Esophagus squamous epithelium (tissue), 5 donors: ENCODE data around the gene SCAMP1. TPM values are rescaled to one million over a fixed set of nuclear protein-coding genes. Genes with fewer than 3 reads are reported as not detected.

Experiments used
- DNase-seq: peaks from one replicate; lab custom pipeline; 2025; lab: John Stamatoyannopoulos, UW
- H3K27ac ChIP-seq, 4 donors: fragments of 200-600 bp; sonication (generic); one replicate each; pipeline ENCODE4 v1.5.1; 2016 to 2019; ENCODE audit warnings: mild to moderate bottlenecking in 1 of 4
- H3K27me3 ChIP-seq, 4 donors: fragments of 200-600 bp; sonication (generic); 1 replicate in 3 of 4; 2 replicates in 1 of 4; pipeline versions ENCODE4 v1.5.1 to v1.6.0; 2017 to 2021; ENCODE audit warnings: antibody characterized with exemption in 1 of 4
- H3K36me3 ChIP-seq, 3 donors: fragments of 200-600 bp; sonication (generic); one replicate each; pipeline ENCODE4 v1.5.1; 2016 to 2019
- H3K4me1 ChIP-seq, 3 donors: fragments of 200-600 bp; sonication (generic); one replicate each; pipeline ENCODE4 v1.5.1; 2017 to 2019
- H3K4me3 ChIP-seq, 4 donors: fragments of 200-600 bp; sonication (generic); 1 replicate in 3 of 4; 2 replicates in 1 of 4; pipeline ENCODE4 v1.5.1; 2016 to 2019; ENCODE audit warnings: mild to moderate bottlenecking in 2 of 4, moderate library complexity in 1 of 4
- H3K9me3 ChIP-seq, 3 donors: fragments of 200-600 bp; sonication (generic); one replicate each; pipeline ENCODE4 v1.5.1; 2016 to 2019
- POLR2A ChIP-seq, 4 donors: fragments of 450-650 bp; IDR thresholded peaks; one replicate each; pipeline ENCODE4 v1.6.1; 2017; ENCODE audit warnings: antibody characterized with exemption in 4 of 4, mild to moderate bottlenecking in 4 of 4, moderate library complexity in 3 of 4
- WGBS, 2 donors: methylation state at CpG; one replicate each; pipeline ENCODE4 v1.1.5; 2018; 5-methylcytosine and 5-hydroxymethylcytosine counted together
- intact Hi-C: fragments of 100-400 bp; cut with DNase I; formaldehyde crosslinking; loops from one replicate; pipeline ENCODE4 v1.15.0; 2022
- total RNA-seq, 4 donors: library from RNA; depleted of rRNA; stranded (reverse); fragments of >200 nt; gene quantifications; one replicate each; pipeline ENCODE4 v1.1.0, GENCODE V29; 2016
- TF ChIP-seq, protein P1 (sequence below), 6 experiments: fragments of 450-650 bp in 4 of 6; fragments of 200-600 bp in 2 of 6; sonication (generic) in 2 of 6; IDR thresholded peaks; one replicate each; pipeline ENCODE4 v1.5.1; 2016 to 2019; ENCODE audit warnings: antibody characterized with exemption in 6 of 6, mild to moderate bottlenecking in 4 of 6, moderate library complexity in 4 of 6
- donor health status: DM: yes; HTN: yes; CAD: no.

SCAMP1 gene
- total RNA-seq, 4 donors from 2014 or later = 15.2 to 27.6 (median 21.3) TPM

- no peak overlapping the region for H3K4me3 ChIP-seq
- 74% methylated on average over 2 of the region's 2 CpGs for WGBS, 2 donors
- H3K27ac ChIP-seq = no peak overlapping the region
- TF ChIP-seq, protein P1, sequence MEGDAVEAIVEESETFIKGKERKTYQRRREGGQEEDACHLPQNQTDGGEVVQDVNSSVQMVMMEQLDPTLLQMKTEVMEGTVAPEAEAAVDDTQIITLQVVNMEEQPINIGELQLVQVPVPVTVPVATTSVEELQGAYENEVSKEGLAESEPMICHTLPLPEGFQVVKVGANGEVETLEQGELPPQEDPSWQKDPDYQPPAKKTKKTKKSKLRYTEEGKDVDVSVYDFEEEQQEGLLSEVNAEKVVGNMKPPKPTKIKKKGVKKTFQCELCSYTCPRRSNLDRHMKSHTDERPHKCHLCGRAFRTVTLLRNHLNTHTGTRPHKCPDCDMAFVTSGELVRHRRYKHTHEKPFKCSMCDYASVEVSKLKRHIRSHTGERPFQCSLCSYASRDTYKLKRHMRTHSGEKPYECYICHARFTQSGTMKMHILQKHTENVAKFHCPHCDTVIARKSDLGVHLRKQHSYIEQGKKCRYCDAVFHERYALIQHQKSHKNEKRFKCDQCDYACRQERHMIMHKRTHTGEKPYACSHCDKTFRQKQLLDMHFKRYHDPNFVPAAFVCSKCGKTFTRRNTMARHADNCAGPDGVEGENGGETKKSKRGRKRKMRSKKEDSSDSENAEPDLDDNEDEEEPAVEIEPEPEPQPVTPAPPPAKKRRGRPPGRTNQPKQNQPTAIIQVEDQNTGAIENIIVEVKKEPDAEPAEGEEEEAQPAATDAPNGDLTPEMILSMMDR (IDR thresholded peaks at IDR 0.05) = no peak
- TF ChIP-seq POLR2A (IDR thresholded peaks at IDR 0.05) = no peak
- peaks cover 10 to 45% (median 33%) of the 10 kb centered on the region in 3 donors for H3K4me1 ChIP-seq
- no peaks in the 10 kb centered on the region for H3K9me3 ChIP-seq
- no peaks in the 10 kb centered on the region for H3K36me3 ChIP-seq
- no peak for DNase-seq
- no peaks in the 10 kb centered on the region for H3K27me3 ChIP-seq
- intact Hi-C loops = no loop called here
Measured at GRCh38 chr5:78521455-78521854, 161.0 kb downstream of the SCAMP1 start.

DNA sequence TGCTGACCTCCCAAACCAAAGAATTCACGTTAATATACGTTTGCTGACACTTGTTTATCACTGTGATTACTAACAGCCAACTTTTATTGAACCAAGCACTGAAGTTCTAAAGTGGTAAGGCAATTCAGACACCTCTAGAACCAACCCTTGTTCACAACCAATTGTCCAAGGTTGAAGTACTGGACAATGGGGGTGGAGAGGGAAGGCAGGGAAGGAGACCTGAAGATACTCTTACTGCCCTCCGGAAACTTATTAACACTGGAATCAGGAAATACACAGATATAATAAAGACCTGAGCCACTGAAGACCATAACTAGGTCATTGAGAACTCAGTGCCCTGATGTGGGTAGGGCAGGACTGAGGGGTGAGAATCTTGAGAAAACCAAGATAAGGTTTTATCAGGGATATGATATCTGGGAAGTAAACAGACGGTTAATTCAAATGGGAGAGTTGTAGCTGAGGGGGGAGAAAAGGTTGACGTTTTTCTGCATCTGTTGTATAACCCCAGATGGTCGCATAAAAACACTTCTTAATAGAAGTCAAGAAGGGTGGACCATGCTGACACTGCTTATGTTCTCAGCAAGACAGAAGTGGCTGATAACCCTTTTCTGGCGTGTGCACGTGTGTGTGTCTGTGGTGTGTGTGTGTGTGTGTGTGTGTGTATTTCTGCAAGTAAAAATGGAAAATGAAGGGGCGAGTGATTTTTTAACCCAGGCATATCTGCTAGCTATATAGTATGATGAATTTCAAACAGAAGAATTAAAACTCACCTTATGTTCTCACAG, 162.3 kb downstream of the SCAMP1 start:
- H3K4me3 ChIP-seq = no peak overlapping the region
- no peak for TF ChIP-seq POLR2A (IDR thresholded peaks at IDR 0.05)
- TF ChIP-seq, protein P1 (IDR thresholded peaks at IDR 0.05) = no peak
- H3K4me1 ChIP-seq = peaks cover 13 to 56% (median 42%) of the 10 kb centered on the region in 3 donors
- no peaks in the 10 kb centered on the region for H3K36me3 ChIP-seq
- peak overlapping the region in 2 of 4 donors; percentile 78 to 80 for H3K27ac ChIP-seq
- 77 to 85% methylated on average over 9 of the region's 9 CpGs for WGBS, 2 donors
- H3K27me3 ChIP-seq = no peaks in the 10 kb centered on the region
- intact Hi-C loops = no loop called here
- H3K9me3 ChIP-seq = no peaks in the 10 kb centered on the region
- no peak for DNase-seq

DNA sequence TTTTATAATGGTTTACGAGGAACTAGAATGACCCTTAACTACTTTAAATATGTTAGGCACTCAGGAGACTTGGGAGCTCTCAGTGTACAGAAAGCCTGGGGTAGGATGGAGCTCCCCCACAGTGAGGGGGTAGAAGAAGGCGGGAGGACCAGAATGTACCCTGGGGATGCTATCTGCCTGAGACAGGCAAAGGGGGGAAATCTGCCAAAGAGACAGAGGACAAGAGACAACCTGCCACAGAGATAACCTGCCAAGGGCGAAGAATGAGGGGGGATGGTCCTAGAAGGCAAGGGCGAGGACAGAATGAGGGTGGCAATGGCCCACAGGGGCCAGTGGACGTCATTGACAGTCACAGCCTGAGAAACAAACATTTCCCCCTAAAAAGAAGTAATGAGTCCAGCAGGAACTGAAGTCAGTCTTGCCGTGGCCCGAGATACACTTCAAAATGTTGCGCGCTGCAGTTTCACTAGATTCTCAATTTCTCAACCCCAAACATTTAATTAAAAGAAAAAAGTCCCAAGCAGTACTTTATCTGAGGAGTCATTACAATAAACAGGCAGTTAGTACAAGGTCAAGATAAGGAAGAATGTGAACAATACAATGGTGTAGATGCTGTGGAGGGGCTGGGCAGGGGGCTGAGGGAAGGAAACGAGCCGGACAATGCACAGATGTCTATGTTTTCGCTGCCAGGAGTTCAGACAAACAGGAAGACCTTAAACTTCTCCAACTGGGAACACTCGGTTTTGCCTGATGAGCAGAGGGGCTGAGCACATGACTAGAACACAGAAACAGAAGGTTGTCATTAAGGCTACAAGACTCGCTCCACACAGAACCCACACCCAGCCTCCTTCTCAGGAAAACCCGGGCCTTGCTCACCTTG, 163.1 kb downstream of the SCAMP1 start:
- H3K27ac ChIP-seq = peak overlapping the region in 3 of 4 donors; percentile 51 to 80 (median 78)
- DNase-seq = no peak
- no peaks in the 10 kb centered on the region for H3K36me3 ChIP-seq
- WGBS, 2 donors = 73 to 75% methylated on average over 15 of the region's 15 CpGs
- TF ChIP-seq, protein P1 (IDR thresholded peaks at IDR 0.05) = no peak
- TF ChIP-seq POLR2A (IDR thresholded peaks at IDR 0.05) = no peak
- H3K4me3 ChIP-seq = no peak overlapping the region
- H3K27me3 ChIP-seq = no peaks in the 10 kb centered on the region
- H3K4me1 ChIP-seq = peaks cover 13 to 56% (median 47%) of the 10 kb centered on the region in 3 donors
- intact Hi-C loops = no loop called here
- no peaks in the 10 kb centered on the region for H3K9me3 ChIP-seq

DNA sequence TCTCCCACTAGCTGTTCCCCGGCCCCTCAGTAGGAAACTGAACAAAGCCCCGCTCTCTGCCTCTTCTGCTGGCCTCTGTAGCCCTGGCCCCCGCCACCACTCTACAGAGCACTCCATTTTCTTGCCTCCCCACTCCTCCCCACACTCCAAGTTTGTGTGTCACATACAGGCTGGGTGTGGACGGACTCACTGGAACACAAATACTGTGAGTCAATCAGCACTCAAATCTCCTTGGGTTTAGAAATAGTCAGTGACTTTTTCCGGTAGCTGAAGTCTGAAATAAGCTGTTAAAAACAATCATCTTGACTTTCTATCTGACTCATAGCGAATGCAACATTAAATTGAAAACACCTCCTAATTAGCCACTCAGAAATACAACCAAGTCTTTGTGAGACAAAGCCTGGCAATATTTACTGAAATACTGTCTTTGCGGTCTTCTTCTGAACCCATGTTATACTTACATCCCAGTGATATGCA, 165.7 kb downstream of the SCAMP1 start:
- Histone ChIP-seq H3K9me3 (no peaks in the 10 kb centered on the region), H3K27me3 (no peaks in the 10 kb centered on the region), H3K4me1 (peaks cover 13 to 57% (median 44%) of the 10 kb centered on the region in 3 donors), H3K4me3 (no peak overlapping the region), H3K27ac (peak overlapping the region; percentile 63 to 88 (median 78)), H3K36me3 (no peaks in the 10 kb centered on the region)
- no peak for DNase-seq
- TF ChIP-seq, protein P1 (IDR thresholded peaks at IDR 0.05) = no peak
- TF ChIP-seq POLR2A (IDR thresholded peaks at IDR 0.05) = no peak
- 64 to 70% methylated on average over 6 to 7 of the region's 7 CpGs for WGBS, 2 donors
- intact Hi-C loops = no loop called here
